Endometrial microvascular endothelial cells (primary cell): Measurements from ENCODE around the gene ELF2. TPM values are rescaled to one million over a fixed set of nuclear protein-coding genes. Genes with fewer than 3 reads are reported as not detected.
"Not testable (repeated sequence)": the region's sequence is repeated elsewhere in the genome, so short reads cannot be mapped to it uniquely, and the experiment has no call there.

ENCODE experiments used
- in situ Hi-C: cut with HindIII; loops from 2 replicates; pipeline ENCODE4 v1.10.0; 2017; ENCODE audit warnings: low sequenced_read_pairs, low pct_unique_long_range_greater_than_20kb; ENCODE audit errors: inconsistent ontology term
- total RNA-seq: library from RNA; depleted of rRNA; stranded (reverse); fragments of >200 nt; gene quantifications from one replicate; pipeline ENCODE4 v1.2.3, GENCODE V29; 2015; ENCODE audit errors: inconsistent ontology term

Gene ELF2
- 18.9 TPM for total RNA-seq

- in situ Hi-C loops, result no loop called here
Observed at GRCh38 chr4:139177049-139177868, at the start of gene ELF2. ELF2 (minus strand) TSS chr4:139177218; CDS start chr4:139137701, 39,517 bp downstream.

GRCh38 chr4:139223682-139224317, 46.8 kb upstream of the ELF2 start:
- in situ Hi-C loops, result no loop called here

GRCh38 chr4:139222215-139222614, 45.2 kb upstream of the ELF2 start:
- in situ Hi-C loops, result no loop called here

- in situ Hi-C loops, result no loop called here
Observed at GRCh38 chr4:139221687-139222086, 44.7 kb upstream of the ELF2 start.

- in situ Hi-C loops, result no loop called here
Observed at GRCh38 chr4:139219450-139220055, 42.5 kb upstream of the ELF2 start.

- in situ Hi-C loops, result no loop called here
Observed at GRCh38 chr4:139214039-139214534, 37.1 kb upstream of the ELF2 start.

GRCh38 chr4:139213633-139214032, 36.6 kb upstream of the ELF2 start:
- in situ Hi-C loops, result not testable (repeated sequence)

- in situ Hi-C loops, result no loop called here
Observed at GRCh38 chr4:139212900-139213299, 35.9 kb upstream of the ELF2 start.

- in situ Hi-C loops, result no loop called here
Observed at GRCh38 chr4:139210486-139210885, 33.5 kb upstream of the ELF2 start.

- in situ Hi-C loops, result no loop called here
Observed at GRCh38 chr4:139209470-139210063, 32.5 kb upstream of the ELF2 start.

GRCh38 chr4:139208404-139208945, 31.5 kb upstream of the ELF2 start:
- in situ Hi-C loops, result no loop called here

- in situ Hi-C loops, result no loop called here
Observed at GRCh38 chr4:139207873-139208403, 30.9 kb upstream of the ELF2 start.

GRCh38 chr4:139207247-139207646, 30.2 kb upstream of the ELF2 start:
- in situ Hi-C loops, result no loop called here

- in situ Hi-C loops, result no loop called here
Observed at GRCh38 chr4:139202991-139203390, 26.0 kb upstream of the ELF2 start.

GRCh38 chr4:139200506-139200905, 23.5 kb upstream of the ELF2 start:
- in situ Hi-C loops, result no loop called here

GRCh38 chr4:139200102-139200501, 23.1 kb upstream of the ELF2 start:
- in situ Hi-C loops, result no loop called here

- in situ Hi-C loops, result not testable (repeated sequence)
Observed at GRCh38 chr4:139197214-139197613, 20.2 kb upstream of the ELF2 start.

- in situ Hi-C loops, result no loop called here
Observed at GRCh38 chr4:139196462-139196861, 19.4 kb upstream of the ELF2 start.

GRCh38 chr4:139191373-139191772, 14.4 kb upstream of the ELF2 start:
- in situ Hi-C loops, result no loop called here
